ENCODE data around the gene EIF3D. TPM values are rescaled to one million over a fixed set of nuclear protein-coding genes. Genes with fewer than 3 reads are reported as not detected.

EIF3D gene
- total and polyA plus RNA-seq, 2 experiments from 2014 or later = 148 to 381 TPM

GRCh38 chr22:36497910-36498665 is 30.9 kb downstream of the EIF3D start:
- peak; percentile 15 for DNase-seq (ENCODE audit: low spot score)
- no peaks in the 10 kb centered on the region for H3K4me1 Mint-ChIP-seq

GRCh38 chr22:36493690-36494110 is 35.3 kb downstream of the EIF3D start:
- Histone ChIP-seq H4K20me1 (replicated peaks; ENCODE audit: insufficient read depth) (no peaks in the 10 kb centered on the region), H3K9me2 (ENCODE audit: insufficient read depth) (no peaks in the 10 kb centered on the region), H3K36me3 (ENCODE audit: insufficient read depth) (no peaks in the 10 kb centered on the region; the same call in 1 of the 2 replicates), H3K4me2 (no peak overlapping the region), H3K79me2 (replicated peaks; ENCODE audit: insufficient read depth) (no peaks in the 10 kb centered on the region), H3K4me1 (ENCODE audit: insufficient read depth) (no peaks in the 10 kb centered on the region), H2AFZ (no peak overlapping the region), H3K27ac (ENCODE audit: low read depth) (no peak overlapping the region), H3K4me3 (no peak overlapping the region), H3F3A (replicated peaks; ENCODE audit: low read depth) (no peaks in the 10 kb centered on the region), H3K27me3 (ENCODE audit: insufficient read depth) (no peaks in the 10 kb centered on the region)
- no peak for ATAC-seq
- H3K27me3 Mint-ChIP-seq (ENCODE audit: insufficient read depth, low read depth, poor library complexity) = peaks cover 4% of the 10 kb centered on the region
- no peaks in the 10 kb centered on the region for H3K4me1 Mint-ChIP-seq
- H3K4me3 Mint-ChIP-seq = no peak overlapping the region
- no peak for DNase-seq (ENCODE audit: low spot score)
- no peak overlapping the region for H3K27ac Mint-ChIP-seq
- no peaks in the 10 kb centered on the region for H3K9me3 Mint-ChIP-seq
- H3K36me3 Mint-ChIP-seq (ENCODE audit: low read depth) = peaks cover 41% of the 10 kb centered on the region
- TF ChIP-seq EZH2 (IDR thresholded peaks at IDR 0.05; ENCODE audit: low read depth, unreplicated experiment) = no peak
- no peak for TF ChIP-seq NANOG (IDR thresholded peaks at IDR 0.05; ENCODE audit: borderline replicate concordance)
- no peak for TF ChIP-seq ZNF114 (CRISPR knock-in tag; IDR thresholded peaks at IDR 0.05)
- no peak for TF ChIP-seq JUNB (IDR thresholded peaks at IDR 0.05; ENCODE audit: unreplicated experiment)
- TF ChIP-seq, protein P1, sequence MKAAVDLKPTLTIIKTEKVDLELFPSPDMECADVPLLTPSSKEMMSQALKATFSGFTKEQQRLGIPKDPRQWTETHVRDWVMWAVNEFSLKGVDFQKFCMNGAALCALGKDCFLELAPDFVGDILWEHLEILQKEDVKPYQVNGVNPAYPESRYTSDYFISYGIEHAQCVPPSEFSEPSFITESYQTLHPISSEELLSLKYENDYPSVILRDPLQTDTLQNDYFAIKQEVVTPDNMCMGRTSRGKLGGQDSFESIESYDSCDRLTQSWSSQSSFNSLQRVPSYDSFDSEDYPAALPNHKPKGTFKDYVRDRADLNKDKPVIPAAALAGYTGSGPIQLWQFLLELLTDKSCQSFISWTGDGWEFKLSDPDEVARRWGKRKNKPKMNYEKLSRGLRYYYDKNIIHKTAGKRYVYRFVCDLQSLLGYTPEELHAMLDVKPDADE (IDR thresholded peaks at IDR 0.05) = no peak
- no peak for TF ChIP-seq EZH2phosphoT487 (IDR thresholded peaks at IDR 0.05; ENCODE audit: unreplicated experiment)
- no peak for TF ChIP-seq POLR2AphosphoS5 (IDR thresholded peaks at IDR 0.05; ENCODE audit: low read depth)
- TF ChIP-seq, protein P2, sequence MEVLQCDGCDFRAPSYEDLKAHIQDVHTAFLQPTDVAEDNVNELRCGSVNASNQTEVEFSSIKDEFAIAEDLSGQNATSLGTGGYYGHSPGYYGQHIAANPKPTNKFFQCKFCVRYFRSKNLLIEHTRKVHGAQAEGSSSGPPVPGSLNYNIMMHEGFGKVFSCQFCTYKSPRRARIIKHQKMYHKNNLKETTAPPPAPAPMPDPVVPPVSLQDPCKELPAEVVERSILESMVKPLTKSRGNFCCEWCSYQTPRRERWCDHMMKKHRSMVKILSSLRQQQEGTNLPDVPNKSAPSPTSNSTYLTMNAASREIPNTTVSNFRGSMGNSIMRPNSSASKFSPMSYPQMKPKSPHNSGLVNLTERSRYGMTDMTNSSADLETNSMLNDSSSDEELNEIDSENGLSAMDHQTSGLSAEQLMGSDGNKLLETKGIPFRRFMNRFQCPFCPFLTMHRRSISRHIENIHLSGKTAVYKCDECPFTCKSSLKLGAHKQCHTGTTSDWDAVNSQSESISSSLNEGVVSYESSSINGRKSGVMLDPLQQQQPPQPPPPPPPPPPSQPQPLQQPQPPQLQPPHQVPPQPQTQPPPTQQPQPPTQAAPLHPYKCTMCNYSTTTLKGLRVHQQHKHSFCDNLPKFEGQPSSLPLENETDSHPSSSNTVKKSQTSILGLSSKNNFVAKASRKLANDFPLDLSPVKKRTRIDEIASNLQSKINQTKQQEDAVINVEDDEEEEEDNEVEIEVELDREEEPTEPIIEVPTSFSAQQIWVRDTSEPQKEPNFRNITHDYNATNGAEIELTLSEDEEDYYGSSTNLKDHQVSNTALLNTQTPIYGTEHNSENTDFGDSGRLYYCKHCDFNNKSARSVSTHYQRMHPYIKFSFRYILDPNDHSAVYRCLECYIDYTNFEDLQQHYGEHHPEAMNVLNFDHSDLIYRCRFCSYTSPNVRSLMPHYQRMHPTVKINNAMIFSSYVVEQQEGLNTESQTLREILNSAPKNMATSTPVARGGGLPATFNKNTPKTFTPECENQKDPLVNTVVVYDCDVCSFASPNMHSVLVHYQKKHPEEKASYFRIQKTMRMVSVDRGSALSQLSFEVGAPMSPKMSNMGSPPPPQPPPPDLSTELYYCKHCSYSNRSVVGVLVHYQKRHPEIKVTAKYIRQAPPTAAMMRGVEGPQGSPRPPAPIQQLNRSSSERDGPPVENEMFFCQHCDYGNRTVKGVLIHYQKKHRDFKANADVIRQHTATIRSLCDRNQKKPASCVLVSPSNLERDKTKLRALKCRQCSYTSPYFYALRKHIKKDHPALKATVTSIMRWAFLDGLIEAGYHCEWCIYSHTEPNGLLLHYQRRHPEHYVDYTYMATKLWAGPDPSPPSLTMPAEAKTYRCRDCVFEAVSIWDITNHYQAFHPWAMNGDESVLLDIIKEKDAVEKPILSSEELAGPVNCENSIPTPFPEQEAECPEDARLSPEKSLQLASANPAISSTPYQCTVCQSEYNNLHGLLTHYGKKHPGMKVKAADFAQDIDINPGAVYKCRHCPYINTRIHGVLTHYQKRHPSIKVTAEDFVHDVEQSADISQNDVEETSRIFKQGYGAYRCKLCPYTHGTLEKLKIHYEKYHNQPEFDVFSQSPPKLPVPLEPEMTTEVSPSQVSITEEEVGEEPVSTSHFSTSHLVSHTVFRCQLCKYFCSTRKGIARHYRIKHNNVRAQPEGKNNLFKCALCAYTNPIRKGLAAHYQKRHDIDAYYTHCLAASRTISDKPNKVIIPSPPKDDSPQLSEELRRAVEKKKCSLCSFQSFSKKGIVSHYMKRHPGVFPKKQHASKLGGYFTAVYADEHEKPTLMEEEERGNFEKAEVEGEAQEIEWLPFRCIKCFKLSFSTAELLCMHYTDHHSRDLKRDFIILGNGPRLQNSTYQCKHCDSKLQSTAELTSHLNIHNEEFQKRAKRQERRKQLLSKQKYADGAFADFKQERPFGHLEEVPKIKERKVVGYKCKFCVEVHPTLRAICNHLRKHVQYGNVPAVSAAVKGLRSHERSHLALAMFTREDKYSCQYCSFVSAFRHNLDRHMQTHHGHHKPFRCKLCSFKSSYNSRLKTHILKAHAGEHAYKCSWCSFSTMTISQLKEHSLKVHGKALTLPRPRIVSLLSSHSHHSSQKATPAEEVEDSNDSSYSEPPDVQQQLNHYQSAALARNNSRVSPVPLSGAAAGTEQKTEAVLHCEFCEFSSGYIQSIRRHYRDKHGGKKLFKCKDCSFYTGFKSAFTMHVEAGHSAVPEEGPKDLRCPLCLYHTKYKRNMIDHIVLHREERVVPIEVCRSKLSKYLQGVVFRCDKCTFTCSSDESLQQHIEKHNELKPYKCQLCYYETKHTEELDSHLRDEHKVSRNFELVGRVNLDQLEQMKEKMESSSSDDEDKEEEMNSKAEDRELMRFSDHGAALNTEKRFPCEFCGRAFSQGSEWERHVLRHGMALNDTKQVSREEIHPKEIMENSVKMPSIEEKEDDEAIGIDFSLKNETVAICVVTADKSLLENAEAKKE (CRISPR knock-in tag; IDR thresholded peaks at IDR 0.05) = no peak
- TF ChIP-seq STAT1 (IDR thresholded peaks at IDR 0.05; ENCODE audit: unreplicated experiment) = no peak
- TF ChIP-seq ZNF331 (CRISPR knock-in tag; IDR thresholded peaks at IDR 0.05; ENCODE audit: low read depth) = no peak

More at GRCh38 chr22:36497910-36498665, 30.9 kb downstream of the EIF3D start:
- H3K27ac Mint-ChIP-seq = no peak overlapping the region
- peaks cover 4% of the 10 kb centered on the region for H3K27me3 Mint-ChIP-seq (ENCODE audit: insufficient read depth, low read depth, poor library complexity)
- H3F3A ChIP-seq (replicated peaks; ENCODE audit: low read depth) = no peaks in the 10 kb centered on the region
- no peak overlapping the region for H3K4me2 ChIP-seq
- no peak for TF ChIP-seq STAT1 (IDR thresholded peaks at IDR 0.05; ENCODE audit: unreplicated experiment)
- TF ChIP-seq, protein P3, sequence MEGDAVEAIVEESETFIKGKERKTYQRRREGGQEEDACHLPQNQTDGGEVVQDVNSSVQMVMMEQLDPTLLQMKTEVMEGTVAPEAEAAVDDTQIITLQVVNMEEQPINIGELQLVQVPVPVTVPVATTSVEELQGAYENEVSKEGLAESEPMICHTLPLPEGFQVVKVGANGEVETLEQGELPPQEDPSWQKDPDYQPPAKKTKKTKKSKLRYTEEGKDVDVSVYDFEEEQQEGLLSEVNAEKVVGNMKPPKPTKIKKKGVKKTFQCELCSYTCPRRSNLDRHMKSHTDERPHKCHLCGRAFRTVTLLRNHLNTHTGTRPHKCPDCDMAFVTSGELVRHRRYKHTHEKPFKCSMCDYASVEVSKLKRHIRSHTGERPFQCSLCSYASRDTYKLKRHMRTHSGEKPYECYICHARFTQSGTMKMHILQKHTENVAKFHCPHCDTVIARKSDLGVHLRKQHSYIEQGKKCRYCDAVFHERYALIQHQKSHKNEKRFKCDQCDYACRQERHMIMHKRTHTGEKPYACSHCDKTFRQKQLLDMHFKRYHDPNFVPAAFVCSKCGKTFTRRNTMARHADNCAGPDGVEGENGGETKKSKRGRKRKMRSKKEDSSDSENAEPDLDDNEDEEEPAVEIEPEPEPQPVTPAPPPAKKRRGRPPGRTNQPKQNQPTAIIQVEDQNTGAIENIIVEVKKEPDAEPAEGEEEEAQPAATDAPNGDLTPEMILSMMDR (conservative IDR thresholded peaks at IDR 0.05; ENCODE audit: low read depth in 2 of 2) = 0 out of 4 replicates have a peak, but pooled peaks of 1 of the 2 experiments have one; percentile 5
- no peak overlapping the region for H3K4me3 Mint-ChIP-seq
- H3K27ac ChIP-seq (ENCODE audit: low read depth) = no peak overlapping the region
- no peak overlapping the region for H3K4me3 ChIP-seq
- no peaks in the 10 kb centered on the region for H3K27me3 ChIP-seq (ENCODE audit: insufficient read depth)
- peaks cover 19% of the 10 kb centered on the region for H3K36me3 Mint-ChIP-seq (ENCODE audit: low read depth)
- H2AFZ ChIP-seq = no peak overlapping the region
- no peaks in the 10 kb centered on the region for H3K9me3 Mint-ChIP-seq
- H3K4me1 ChIP-seq (ENCODE audit: insufficient read depth) = no peaks in the 10 kb centered on the region
- peaks cover 3% of the 10 kb centered on the region; the same call in 1 of the 2 replicates for H3K36me3 ChIP-seq (ENCODE audit: insufficient read depth)
- no peaks in the 10 kb centered on the region for H4K20me1 ChIP-seq (replicated peaks; ENCODE audit: insufficient read depth)
- peak; percentile 52 for ATAC-seq
- H3K9me2 ChIP-seq (ENCODE audit: insufficient read depth) = no peaks in the 10 kb centered on the region
- no peaks in the 10 kb centered on the region for H3K79me2 ChIP-seq (replicated peaks; ENCODE audit: insufficient read depth)

All from GM23338 (cell line).